Cardiac fibroblast (primary cell): ENCODE results near the gene PAF1.
"Not testable (repeated sequence)": the region's sequence is repeated elsewhere in the genome, so short reads cannot be mapped to it uniquely, and the experiment has no call there.

ENCODE experiments used
- DNase-seq, 2 donors: peaks; one replicate each; pipeline versions ENCODE4 v3.0.0 to v3.0.0-alpha.2; 2010; ENCODE audit warnings: low read depth in 2 of 2
- H3K4me3 ChIP-seq, 2 donors: replicated peaks in 1 of 2; 1 replicate in 1 of 2; 2 replicates in 1 of 2; pipeline ENCODE4 v1.5.1; 2011; ENCODE audit warnings: low read depth in 2 of 2, low read length in 2 of 2, mild to moderate bottlenecking in 2 of 2, moderate library complexity in 1 of 2
- TF ChIP-seq, protein P1 (sequence below): IDR thresholded peaks from one replicate; pipeline ENCODE4 v1.5.1; 2011; ENCODE audit warnings: low read depth, mild to moderate bottlenecking, low read length, inconsistent platforms

PAF1 gene

GRCh38 chr19:39381910-39382611, 8.8 kb downstream of the PAF1 start:
- H3K4me3 ChIP-seq, result no peak overlapping the region
- DNase-seq, result peak in 1 of 2 donors; percentile 51
- TF ChIP-seq, protein P1, sequence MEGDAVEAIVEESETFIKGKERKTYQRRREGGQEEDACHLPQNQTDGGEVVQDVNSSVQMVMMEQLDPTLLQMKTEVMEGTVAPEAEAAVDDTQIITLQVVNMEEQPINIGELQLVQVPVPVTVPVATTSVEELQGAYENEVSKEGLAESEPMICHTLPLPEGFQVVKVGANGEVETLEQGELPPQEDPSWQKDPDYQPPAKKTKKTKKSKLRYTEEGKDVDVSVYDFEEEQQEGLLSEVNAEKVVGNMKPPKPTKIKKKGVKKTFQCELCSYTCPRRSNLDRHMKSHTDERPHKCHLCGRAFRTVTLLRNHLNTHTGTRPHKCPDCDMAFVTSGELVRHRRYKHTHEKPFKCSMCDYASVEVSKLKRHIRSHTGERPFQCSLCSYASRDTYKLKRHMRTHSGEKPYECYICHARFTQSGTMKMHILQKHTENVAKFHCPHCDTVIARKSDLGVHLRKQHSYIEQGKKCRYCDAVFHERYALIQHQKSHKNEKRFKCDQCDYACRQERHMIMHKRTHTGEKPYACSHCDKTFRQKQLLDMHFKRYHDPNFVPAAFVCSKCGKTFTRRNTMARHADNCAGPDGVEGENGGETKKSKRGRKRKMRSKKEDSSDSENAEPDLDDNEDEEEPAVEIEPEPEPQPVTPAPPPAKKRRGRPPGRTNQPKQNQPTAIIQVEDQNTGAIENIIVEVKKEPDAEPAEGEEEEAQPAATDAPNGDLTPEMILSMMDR, result no peak

DNA sequence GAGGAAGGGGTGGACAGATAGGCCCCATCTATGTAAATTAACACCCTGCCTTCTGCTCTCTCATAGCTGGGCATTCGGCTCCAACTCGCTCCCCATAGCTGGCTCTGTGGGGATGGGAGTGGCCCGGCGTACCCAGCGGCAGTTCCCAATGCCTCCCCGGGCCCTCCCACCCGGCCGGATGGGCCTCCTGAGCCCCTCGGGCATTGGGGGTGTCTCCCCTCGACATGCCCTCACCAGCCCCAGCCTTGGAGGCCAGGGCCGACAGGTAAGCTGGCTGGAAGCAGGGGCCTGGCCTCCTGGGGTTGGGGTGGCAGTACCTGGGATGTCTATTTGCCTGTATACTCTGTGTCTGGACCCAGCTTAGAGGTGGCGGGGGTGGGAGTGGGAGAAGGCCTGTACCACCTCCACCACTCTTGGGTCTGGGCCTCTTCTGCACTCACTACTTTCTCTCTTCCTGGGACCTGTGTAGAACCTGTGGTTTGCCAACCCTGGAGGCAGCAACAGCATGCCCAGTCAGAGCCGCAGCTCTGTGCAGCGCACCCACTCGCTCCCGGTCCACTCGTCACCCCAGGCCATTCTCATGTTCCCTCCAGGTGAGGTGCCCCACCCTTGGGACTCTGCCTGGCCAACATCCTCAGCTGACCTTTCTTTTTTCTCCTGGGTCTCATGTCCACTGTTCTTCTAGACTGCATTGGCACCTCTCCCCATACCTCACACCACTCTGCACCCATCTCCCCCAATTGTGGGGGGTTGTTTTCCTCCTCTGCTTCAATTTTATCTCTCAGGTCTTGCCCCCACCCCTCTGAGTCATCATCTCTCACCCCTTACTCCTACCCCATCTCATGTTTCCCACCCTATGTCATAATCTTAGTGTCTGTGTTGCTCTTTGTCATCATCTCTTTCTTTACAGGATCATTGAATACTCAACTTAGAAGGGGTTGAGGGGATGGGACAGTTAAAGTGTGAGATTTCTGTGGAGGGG, 10.1 kb downstream of the PAF1 start:
- no peak overlapping the region for H3K4me3 ChIP-seq
- DNase-seq, result no peak
- TF ChIP-seq, protein P1, result no peak

- no peak overlapping the region for H3K4me3 ChIP-seq
- TF ChIP-seq, protein P1, result no peak
- DNase-seq, result no peak
Measured at GRCh38 chr19:39379865-39380396, 11.0 kb downstream of the PAF1 start.

GRCh38 chr19:39379366-39379765, 11.5 kb downstream of the PAF1 start:
- H3K4me3 ChIP-seq, DNase-seq: not testable (repeated sequence)

GRCh38 chr19:39377373-39378362, 13.2 kb downstream of the PAF1 start:
- TF ChIP-seq, protein P1, result no peak
- no peak for DNase-seq
- no peak overlapping the region for H3K4me3 ChIP-seq

GRCh38 chr19:39375929-39376328, 15.0 kb downstream of the PAF1 start:
- TF ChIP-seq, protein P1, result no peak
- no peak overlapping the region for H3K4me3 ChIP-seq
- DNase-seq, result no peak
